Prostate gland (tissue), 2 donors: ENCODE measurements around the gene NSUN5. TPM values are rescaled to one million over a fixed set of nuclear protein-coding genes. Genes with fewer than 3 reads are reported as not detected.

Experiments
- DNase-seq: peaks from one replicate; pipeline ENCODE4 v3.0.0-alpha.2; 2019; ENCODE audit warnings: low spot score
- H3K27ac ChIP-seq, 2 donors: fragments of 200-600 bp; sonication (generic); 2 replicates each; pipeline ENCODE4 v1.5.1; 2017 to 2019
- H3K27me3 ChIP-seq: fragments of 200-600 bp; sonication (generic); replicated peaks from 2 replicates; pipeline ENCODE4 v1.5.1; 2019; ENCODE audit not compliant: insufficient read depth
- H3K36me3 ChIP-seq, 2 donors: fragments of 200-600 bp; sonication (generic); 1 replicate in 1 of 2; 2 replicates in 1 of 2; pipeline versions ENCODE4 v1.5.1 to v1.8.1; 2017 to 2019
- H3K4me1 ChIP-seq: fragments of 200-600 bp; sonication (generic); replicated peaks from 2 replicates; pipeline ENCODE4 v1.5.1; 2019
- H3K4me3 ChIP-seq, 2 donors: fragments of 200-600 bp; sonication (generic); 2 replicates each; pipeline ENCODE4 v1.5.1; 2017 to 2019
- H3K9me3 ChIP-seq: fragments of 200-600 bp; sonication (generic); 2 replicates; pipeline ENCODE4 v1.5.1; 2017
- POLR2A ChIP-seq: fragments of 450-650 bp; IDR thresholded peaks from one replicate; pipeline ENCODE4 v1.6.1; 2016; ENCODE audit warnings: antibody characterized with exemption, mild to moderate bottlenecking
- POLR2AphosphoS5 ChIP-seq: sonication (generic); formaldehyde crosslinking; IDR thresholded peaks from one replicate; pipeline ENCODE4 v1.6.1; 2017; ENCODE audit warnings: antibody characterized with exemption
- WGBS: methylation state at CpG from one replicate; pipeline ENCODE4 v1.1.5; 2018; 5-methylcytosine and 5-hydroxymethylcytosine counted together
- intact Hi-C: fragments of 100-400 bp; cut with DNase I; formaldehyde crosslinking; loops from one replicate; pipeline ENCODE4 v1.14.2; 2022
- total RNA-seq, 2 donors: library from RNA; depleted of rRNA; stranded (reverse); fragments of >200 nt; gene quantifications; one replicate each; pipeline ENCODE4 v1.1.0, GENCODE V29; 2016
- TF ChIP-seq, protein P1 (sequence below), 4 experiments: fragments of 200-600 bp in 2 of 4; fragments of 450-650 bp in 2 of 4; sonication (generic) in 2 of 4; IDR thresholded peaks; 1 replicate in 3 of 4; 2 replicates in 1 of 4; pipeline ENCODE4 v1.5.1; 2016 to 2019; ENCODE audit warnings: antibody characterized with exemption in 4 of 4, mild to moderate bottlenecking in 2 of 4, moderate library complexity in 2 of 4

The NSUN5 gene
- total RNA-seq, 2 donors from 2014 or later, result 34.3 to 36.3 TPM

DNA sequence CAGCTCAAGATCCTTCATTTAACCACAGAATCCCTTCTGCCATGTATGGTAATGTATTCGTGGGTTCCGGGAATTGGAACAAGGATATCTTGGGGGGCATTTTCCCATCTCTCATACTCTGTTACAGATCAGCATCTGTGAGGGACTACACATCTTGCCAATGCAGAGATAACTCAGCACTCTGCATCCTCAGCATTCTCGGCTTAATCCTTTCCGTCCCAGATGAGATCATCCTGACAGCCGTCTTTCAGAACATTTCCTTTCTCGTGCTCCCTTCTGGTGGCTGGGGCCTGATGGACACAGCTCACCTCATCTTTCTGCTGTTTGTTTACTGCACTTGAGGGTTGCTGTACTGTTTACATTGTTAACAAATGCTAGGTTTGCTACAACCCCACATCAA is 44.6 kb upstream of the NSUN5 start:
- no peaks in the 10 kb centered on the region for H3K4me1 ChIP-seq
- TF ChIP-seq POLR2AphosphoS5 (no peak), POLR2A (no peak)
- TF ChIP-seq, protein P1, sequence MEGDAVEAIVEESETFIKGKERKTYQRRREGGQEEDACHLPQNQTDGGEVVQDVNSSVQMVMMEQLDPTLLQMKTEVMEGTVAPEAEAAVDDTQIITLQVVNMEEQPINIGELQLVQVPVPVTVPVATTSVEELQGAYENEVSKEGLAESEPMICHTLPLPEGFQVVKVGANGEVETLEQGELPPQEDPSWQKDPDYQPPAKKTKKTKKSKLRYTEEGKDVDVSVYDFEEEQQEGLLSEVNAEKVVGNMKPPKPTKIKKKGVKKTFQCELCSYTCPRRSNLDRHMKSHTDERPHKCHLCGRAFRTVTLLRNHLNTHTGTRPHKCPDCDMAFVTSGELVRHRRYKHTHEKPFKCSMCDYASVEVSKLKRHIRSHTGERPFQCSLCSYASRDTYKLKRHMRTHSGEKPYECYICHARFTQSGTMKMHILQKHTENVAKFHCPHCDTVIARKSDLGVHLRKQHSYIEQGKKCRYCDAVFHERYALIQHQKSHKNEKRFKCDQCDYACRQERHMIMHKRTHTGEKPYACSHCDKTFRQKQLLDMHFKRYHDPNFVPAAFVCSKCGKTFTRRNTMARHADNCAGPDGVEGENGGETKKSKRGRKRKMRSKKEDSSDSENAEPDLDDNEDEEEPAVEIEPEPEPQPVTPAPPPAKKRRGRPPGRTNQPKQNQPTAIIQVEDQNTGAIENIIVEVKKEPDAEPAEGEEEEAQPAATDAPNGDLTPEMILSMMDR (IDR thresholded peaks at IDR 0.05), result no peak
- H3K4me3 ChIP-seq, result no peak overlapping the region
- H3K27ac ChIP-seq, result no peak overlapping the region
- intact Hi-C loops, result no loop called here
- DNase-seq, result no peak
- H3K27me3 ChIP-seq, result no peaks in the 10 kb centered on the region
- H3K9me3 ChIP-seq, result no peaks in the 10 kb centered on the region
- 87% methylated on average over 6 of the region's 6 CpGs for WGBS
- H3K36me3 ChIP-seq, result no peaks in the 10 kb centered on the region

DNA sequence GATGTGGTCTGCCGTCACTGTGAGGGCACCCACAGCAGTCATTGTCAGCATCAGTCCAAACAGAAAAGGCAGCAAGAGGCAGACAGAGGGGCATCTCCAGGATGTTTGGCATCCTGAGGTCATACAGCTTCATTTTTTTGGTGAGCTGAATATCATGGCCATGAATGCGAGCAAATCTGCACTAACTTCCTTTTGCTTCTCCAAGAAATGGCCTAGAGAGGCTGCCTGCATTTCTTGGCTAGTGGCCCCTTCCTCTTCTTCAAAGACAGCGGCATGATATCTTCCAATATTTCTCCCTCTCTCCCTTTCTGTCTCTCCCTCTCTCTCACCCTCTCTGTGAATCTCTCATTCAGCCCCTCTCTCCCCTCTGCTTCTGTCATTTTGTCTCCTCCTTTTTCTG is 44.2 kb upstream of the NSUN5 start:
- H3K4me3 ChIP-seq, result no peak overlapping the region
- no peak overlapping the region for H3K27ac ChIP-seq
- TF ChIP-seq, protein P1 (IDR thresholded peaks at IDR 0.05), result no peak
- TF ChIP-seq POLR2A (no peak), POLR2AphosphoS5 (no peak)
- H3K4me1 ChIP-seq, result no peaks in the 10 kb centered on the region
- 97% methylated on average over 3 of the region's 3 CpGs for WGBS
- H3K27me3 ChIP-seq, result no peaks in the 10 kb centered on the region
- H3K9me3 ChIP-seq, result no peaks in the 10 kb centered on the region
- DNase-seq, result no peak
- H3K36me3 ChIP-seq, result no peaks in the 10 kb centered on the region
- intact Hi-C loops, result no loop called here

DNA sequence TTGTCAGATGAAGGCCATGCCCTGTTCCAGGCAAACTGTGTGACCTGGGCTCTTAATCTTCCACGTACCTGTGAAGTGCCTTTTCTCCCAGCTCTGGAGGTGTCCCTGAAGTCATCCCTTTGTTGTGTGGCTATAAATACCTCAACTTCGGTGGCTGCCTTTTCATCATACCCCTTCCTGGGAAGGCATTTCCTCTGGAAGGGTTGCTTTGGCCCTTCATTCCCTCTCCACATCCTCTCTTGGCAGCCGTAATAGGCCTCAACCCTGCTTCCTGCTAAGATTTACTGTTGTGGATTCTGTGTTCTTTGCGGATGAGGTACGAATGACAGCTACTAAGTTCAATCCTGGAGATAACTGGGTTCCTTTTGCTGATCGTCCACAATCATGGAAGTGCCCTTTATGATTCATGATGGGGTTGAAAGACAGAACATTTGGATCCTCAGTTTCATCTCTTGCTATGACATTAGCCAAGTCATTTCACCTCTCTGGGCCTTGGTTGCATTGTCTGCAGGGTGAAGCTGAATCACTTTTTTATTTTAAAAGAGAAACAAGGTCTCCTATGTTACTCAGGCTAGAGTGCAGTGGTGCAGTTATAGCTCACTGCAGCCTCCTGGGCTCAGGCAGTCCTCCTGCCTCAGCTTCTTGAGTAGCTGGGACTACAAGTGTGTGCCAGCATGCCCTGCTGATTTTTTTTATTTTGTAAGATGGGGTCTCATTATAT is 43.0 kb upstream of the NSUN5 start:
- Histone ChIP-seq H3K36me3 (no peaks in the 10 kb centered on the region), H3K4me1 (no peaks in the 10 kb centered on the region), H3K27ac (no peak overlapping the region), H3K27me3 (no peaks in the 10 kb centered on the region), H3K9me3 (no peaks in the 10 kb centered on the region), H3K4me3 (no peak overlapping the region)
- no peak for DNase-seq
- 63% methylated on average over 6 of the region's 6 CpGs for WGBS
- TF ChIP-seq POLR2AphosphoS5 (no peak), POLR2A (no peak)
- TF ChIP-seq, protein P1 (IDR thresholded peaks at IDR 0.05), result no peak
- intact Hi-C loops, result no loop called here

DNA sequence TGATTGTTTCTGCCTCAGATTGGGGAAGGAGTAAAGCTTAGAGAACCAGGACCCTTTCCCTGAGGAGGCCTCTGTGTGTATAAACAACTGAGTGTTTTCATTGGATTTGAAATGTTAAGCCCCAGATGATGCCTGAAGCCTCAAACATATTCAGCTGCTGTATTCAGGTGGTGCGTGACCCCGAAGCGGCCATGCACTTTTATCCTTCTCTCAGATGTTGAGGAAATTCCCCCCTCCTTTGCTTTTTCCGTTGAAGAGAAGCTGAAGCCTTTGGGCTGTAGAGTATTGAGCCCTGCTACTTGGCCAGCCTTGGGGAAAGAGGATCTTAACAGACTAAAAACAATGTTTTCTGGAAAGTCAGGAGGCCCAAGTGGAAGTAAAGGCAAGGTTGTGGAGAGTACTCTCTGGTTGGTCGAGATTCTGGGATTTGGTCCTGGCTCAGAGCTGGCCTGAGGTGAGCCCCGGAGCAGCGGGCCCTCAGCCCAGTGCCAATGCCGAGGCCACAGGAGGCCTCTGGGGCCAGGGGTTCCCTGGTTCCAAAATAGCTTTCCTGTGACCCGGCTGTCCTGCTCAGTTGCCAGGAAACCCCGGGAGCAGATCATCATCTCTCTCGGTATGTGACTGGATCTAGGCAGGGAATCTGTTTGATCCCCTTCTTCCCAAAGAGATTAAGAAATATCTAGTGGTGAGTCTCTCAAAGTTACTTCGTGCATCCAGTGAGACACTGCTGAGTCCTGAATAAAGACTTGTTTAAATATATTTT is 41.9 kb upstream of the NSUN5 start:
- H3K4me1 ChIP-seq, result no peaks in the 10 kb centered on the region
- H3K4me3 ChIP-seq, result no peak overlapping the region
- no peaks in the 10 kb centered on the region for H3K36me3 ChIP-seq
- TF ChIP-seq POLR2AphosphoS5 (no peak), POLR2A (no peak)
- TF ChIP-seq, protein P1 (IDR thresholded peaks at IDR 0.05), result no peak
- H3K27me3 ChIP-seq, result no peaks in the 10 kb centered on the region
- 83% methylated on average over 12 of the region's 12 CpGs for WGBS
- intact Hi-C loops, result no loop called here
- DNase-seq, result no peak
- no peak overlapping the region for H3K27ac ChIP-seq
- H3K9me3 ChIP-seq, result no peaks in the 10 kb centered on the region
